Neural progenitor cell (in vitro differentiated cells): Measurements from ENCODE around the gene BAIAP2. TPM values are rescaled to one million over a fixed set of nuclear protein-coding genes. Genes with fewer than 3 reads are reported as not detected.

Experiments used
- DNase-seq: peaks from one replicate; pipeline ENCODE4 v3.0.0-alpha.2; 2016; ENCODE audit warnings: low spot score
- H2AFZ ChIP-seq: fragments of 200-600 bp; sonication (generic); replicated peaks from 2 replicates; pipeline ENCODE4 v1.6.1; 2016; ENCODE audit warnings: antibody characterized with exemption
- H3F3A ChIP-seq: fragments of 200-600 bp; sonication (generic); 2 replicates; pipeline ENCODE4 v1.6.1; 2016; ENCODE audit warnings: antibody characterized with exemption, low read depth
- H3K27ac ChIP-seq: fragments of 200-600 bp; sonication (generic); 2 replicates; pipeline ENCODE4 v1.5.1; 2016; ENCODE audit warnings: mild to moderate bottlenecking
- H3K27me3 ChIP-seq: fragments of 200-600 bp; sonication (generic); 2 replicates; pipeline ENCODE4 v1.6.1; 2016; ENCODE audit warnings: mild to moderate bottlenecking, moderate library complexity
- H3K36me3 ChIP-seq: fragments of 200-600 bp; sonication (generic); 2 replicates; pipeline ENCODE4 v1.5.1; 2016
- H3K4me1 ChIP-seq: fragments of 200-600 bp; sonication (generic); 2 replicates; pipeline ENCODE4 v1.6.1; 2016; ENCODE audit warnings: mixed run types
- H3K4me2 ChIP-seq: fragments of 200-600 bp; sonication (generic); 2 replicates; pipeline ENCODE4 v1.6.1; 2016
- H3K4me3 ChIP-seq: fragments of 200-600 bp; sonication (generic); 2 replicates; pipeline ENCODE4 v1.5.1; 2016
- H3K79me2 ChIP-seq: fragments of 200-600 bp; sonication (generic); 2 replicates; pipeline ENCODE4 v1.6.1; 2016; ENCODE audit warnings: low read depth
- H3K9ac ChIP-seq: fragments of 200-600 bp; sonication (generic); 2 replicates; pipeline ENCODE4 v1.6.1; 2016
- H3K9me3 ChIP-seq: fragments of 200-600 bp; sonication (generic); 2 replicates; pipeline ENCODE4 v1.5.1; 2016; ENCODE audit warnings: low read depth
- H4K20me1 ChIP-seq: fragments of 200-600 bp; sonication (generic); 2 replicates; pipeline ENCODE4 v1.6.1; 2016; ENCODE audit warnings: low read depth
- H3K27ac Mint-ChIP-seq: 3 replicates; pipeline ENCODE4 v1.8.0; 2021; ENCODE audit warnings: mixed read lengths
- H3K27me3 Mint-ChIP-seq: 2 replicates; pipeline ENCODE4 v1.8.0; 2022; ENCODE audit warnings: low read depth, mild to moderate bottlenecking, inconsistent platforms, moderate library complexity, mixed read lengths; ENCODE audit not compliant: insufficient read depth
- H3K36me3 Mint-ChIP-seq: 3 replicates; pipeline ENCODE4 v1.8.0; 2021; ENCODE audit warnings: mixed read lengths
- H3K4me1 Mint-ChIP-seq: 3 replicates; pipeline ENCODE4 v1.8.0; 2021; ENCODE audit warnings: mixed read lengths
- H3K4me3 Mint-ChIP-seq: 3 replicates; pipeline ENCODE4 v1.8.0; 2021; ENCODE audit warnings: mild to moderate bottlenecking, moderate library complexity, mixed read lengths
- H3K9me3 Mint-ChIP-seq: 3 replicates; pipeline ENCODE4 v1.8.0; 2020; ENCODE audit warnings: mixed read lengths
- EZH2 ChIP-seq: fragments of 200-600 bp; sonication (generic); IDR thresholded peaks from 2 replicates; pipeline ENCODE4 v1.6.1; 2017; ENCODE audit warnings: antibody characterized with exemption, mild to moderate bottlenecking, moderate library complexity
- EZH2phosphoT487 ChIP-seq: fragments of 200-600 bp; sonication (generic); IDR thresholded peaks from 2 replicates; pipeline ENCODE4 v1.6.1; 2017; ENCODE audit warnings: antibody characterized with exemption
- total RNA-seq: library from RNA; depleted of rRNA; stranded (reverse); fragments of >200 nt; gene quantifications from 2 replicates; pipeline ENCODE4 v1.2.3, GENCODE V29; 2015; ENCODE audit warnings: low replicate concordance
- TF ChIP-seq, protein P1 (sequence below): fragments of 200-600 bp; sonication (generic); IDR thresholded peaks from 2 replicates; pipeline ENCODE4 v1.5.1; 2017; ENCODE audit warnings: antibody characterized with exemption, mild to moderate bottlenecking

BAIAP2 gene
- total RNA-seq, 1 donor from 2014 or later = 15.6 TPM

DNA sequence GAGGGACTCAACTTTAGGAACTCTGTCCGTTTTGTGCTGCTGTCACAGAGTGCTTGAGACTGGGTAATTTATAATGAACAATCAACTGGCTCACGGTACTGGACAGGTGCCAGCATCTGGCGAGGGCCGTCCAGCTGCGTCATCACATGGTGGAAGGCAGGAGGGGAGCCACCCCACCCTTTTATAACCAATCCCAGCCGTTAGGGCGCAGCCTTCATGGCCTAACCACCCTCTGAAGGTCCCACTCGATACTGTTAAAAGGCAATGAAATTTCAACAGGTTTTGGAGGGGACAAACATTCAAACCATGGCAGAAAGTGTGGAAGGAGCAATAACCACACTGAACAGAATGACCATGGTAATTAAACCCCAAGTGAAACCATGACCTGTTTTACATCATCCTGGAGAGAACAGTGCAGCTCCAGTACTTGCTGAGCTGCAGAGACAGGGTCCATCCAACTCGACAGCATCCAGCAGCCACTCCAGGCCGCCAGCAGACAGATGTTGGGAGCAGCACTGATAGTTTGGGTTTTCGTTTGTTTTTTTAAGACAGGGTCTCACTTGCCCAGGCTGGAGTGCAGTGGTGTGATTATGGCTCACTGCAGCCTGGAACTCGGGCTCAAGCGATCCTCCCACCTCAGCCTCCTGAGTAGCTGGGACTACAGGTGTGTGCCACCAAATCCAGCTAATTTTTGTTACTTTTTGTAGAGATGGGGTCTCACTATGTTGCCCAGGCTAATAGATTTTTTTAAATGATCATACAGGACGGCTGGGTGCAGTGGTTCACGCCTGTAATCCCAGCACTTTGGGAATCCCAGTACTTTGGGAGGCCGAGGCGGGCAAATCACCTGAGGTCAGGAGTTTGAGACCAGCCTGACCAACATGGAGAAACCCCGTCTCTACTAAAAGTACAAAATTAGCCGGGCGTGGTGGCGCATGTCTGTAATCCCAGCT is 32.3 kb upstream of the BAIAP2 start:
- Histone ChIP-seq H3K27me3 (peaks cover 58% of the 10 kb centered on the region), H3K4me3 (no peak overlapping the region), H3K9me3 (no peaks in the 10 kb centered on the region), H3K4me2 (no peak overlapping the region), H3K27ac (no peak overlapping the region), H3K36me3 (no peaks in the 10 kb centered on the region), H3F3A (peaks cover 19% of the 10 kb centered on the region), H3K9ac (no peak overlapping the region), H2AFZ (no peak overlapping the region), H3K79me2 (no peaks in the 10 kb centered on the region), H3K4me1 (peaks cover 8% of the 10 kb centered on the region), H4K20me1 (peaks cover 6% of the 10 kb centered on the region)
- Mint-ChIP-seq H3K27me3 (peaks cover 13% of the 10 kb centered on the region), H3K36me3 (peaks cover 4% of the 10 kb centered on the region), H3K4me1 (peaks cover 25% of the 10 kb centered on the region), H3K9me3 (peaks cover 3% of the 10 kb centered on the region), H3K4me3 (peak overlapping the region; percentile 78), H3K27ac (no peak overlapping the region)
- TF ChIP-seq, protein P1, sequence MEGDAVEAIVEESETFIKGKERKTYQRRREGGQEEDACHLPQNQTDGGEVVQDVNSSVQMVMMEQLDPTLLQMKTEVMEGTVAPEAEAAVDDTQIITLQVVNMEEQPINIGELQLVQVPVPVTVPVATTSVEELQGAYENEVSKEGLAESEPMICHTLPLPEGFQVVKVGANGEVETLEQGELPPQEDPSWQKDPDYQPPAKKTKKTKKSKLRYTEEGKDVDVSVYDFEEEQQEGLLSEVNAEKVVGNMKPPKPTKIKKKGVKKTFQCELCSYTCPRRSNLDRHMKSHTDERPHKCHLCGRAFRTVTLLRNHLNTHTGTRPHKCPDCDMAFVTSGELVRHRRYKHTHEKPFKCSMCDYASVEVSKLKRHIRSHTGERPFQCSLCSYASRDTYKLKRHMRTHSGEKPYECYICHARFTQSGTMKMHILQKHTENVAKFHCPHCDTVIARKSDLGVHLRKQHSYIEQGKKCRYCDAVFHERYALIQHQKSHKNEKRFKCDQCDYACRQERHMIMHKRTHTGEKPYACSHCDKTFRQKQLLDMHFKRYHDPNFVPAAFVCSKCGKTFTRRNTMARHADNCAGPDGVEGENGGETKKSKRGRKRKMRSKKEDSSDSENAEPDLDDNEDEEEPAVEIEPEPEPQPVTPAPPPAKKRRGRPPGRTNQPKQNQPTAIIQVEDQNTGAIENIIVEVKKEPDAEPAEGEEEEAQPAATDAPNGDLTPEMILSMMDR = no peak
- no peak for TF ChIP-seq EZH2
- no peak for TF ChIP-seq EZH2phosphoT487
- no peak for DNase-seq

- Mint-ChIP-seq H3K9me3 (peaks cover 3% of the 10 kb centered on the region), H3K4me1 (peaks cover 25% of the 10 kb centered on the region), H3K27ac (no peak overlapping the region), H3K4me3 (peak overlapping the region; percentile 78), H3K27me3 (peaks cover 13% of the 10 kb centered on the region), H3K36me3 (peaks cover under 1% of the 10 kb centered on the region)
- no peaks in the 10 kb centered on the region for H3K9me3 ChIP-seq
- H3K4me1 ChIP-seq = peaks cover 8% of the 10 kb centered on the region
- H2AFZ ChIP-seq = no peak overlapping the region
- H3K79me2 ChIP-seq = no peaks in the 10 kb centered on the region
- peak; percentile 71 for DNase-seq
- H3K27me3 ChIP-seq = peaks cover 63% of the 10 kb centered on the region
- no peak overlapping the region for H3K9ac ChIP-seq
- no peaks in the 10 kb centered on the region for H3K36me3 ChIP-seq
- H3F3A ChIP-seq = peaks cover 19% of the 10 kb centered on the region
- peak overlapping the region; percentile 47 for H3K4me3 ChIP-seq
- H4K20me1 ChIP-seq = peaks cover 6% of the 10 kb centered on the region
- H3K27ac ChIP-seq = no peak overlapping the region
- H3K4me2 ChIP-seq = peak overlapping the region; percentile 90
- TF ChIP-seq, protein P1 = no peak
- TF ChIP-seq EZH2 (peak; percentile 44), EZH2phosphoT487 (no peak)
These were observed 31.1 kb upstream of the BAIAP2 start for GRCh38 chr17:81003711-81004475.

GRCh38 chr17:81006891-81007290 is 28.1 kb upstream of the BAIAP2 start:
- H3K36me3 ChIP-seq = no peaks in the 10 kb centered on the region
- TF ChIP-seq EZH2 (no peak), EZH2phosphoT487 (no peak)
- TF ChIP-seq, protein P1 = no peak

More at GRCh38 chr17:81006891-81007290, 28.1 kb upstream of the BAIAP2 start:
- Mint-ChIP-seq H3K9me3 (peaks cover 12% of the 10 kb centered on the region), H3K36me3 (no peaks in the 10 kb centered on the region), H3K4me1 (peaks cover 22% of the 10 kb centered on the region), H3K27me3 (peaks cover 13% of the 10 kb centered on the region), H3K27ac (no peak overlapping the region), H3K4me3 (no peak overlapping the region)
- Histone ChIP-seq H3K27ac (no peak overlapping the region), H2AFZ (no peak overlapping the region), H4K20me1 (no peaks in the 10 kb centered on the region), H3K79me2 (no peaks in the 10 kb centered on the region), H3K27me3 (peaks cover 61% of the 10 kb centered on the region), H3K4me1 (peaks cover 8% of the 10 kb centered on the region), H3K9ac (no peak overlapping the region), H3K9me3 (no peaks in the 10 kb centered on the region), H3K4me2 (no peak overlapping the region), H3K4me3 (no peak overlapping the region), H3F3A (peaks cover 19% of the 10 kb centered on the region)
- DNase-seq = no peak
